Measurements from ENCODE around the gene YWHAG.
"Not testable (repeated sequence)": the region's sequence is repeated elsewhere in the genome, so short reads cannot be mapped to it uniquely, and the experiment has no call there.

Gene YWHAG

GRCh38 chr7:76381814-76382213 is 23.0 kb upstream of the YWHAG start:
- Histone ChIP-seq H3K9ac (ENCODE audit: low read depth in 1 of 2, low read length in 2 of 2) (no peak overlapping the region), H3K27me3 (ENCODE audit: control insufficient read depth in 1 of 2, insufficient read depth in 2 of 2, low read length in 2 of 2) (no peaks in the 10 kb centered on the region), H3K9me3 (ENCODE audit: control insufficient read depth in 1 of 2, low read length in 2 of 2) (no peaks in the 10 kb centered on the region), H3K36me3 (ENCODE audit: control insufficient read depth in 1 of 2, insufficient read depth in 2 of 2, low read length in 2 of 2) (no peaks in the 10 kb centered on the region), H3K4me3 (ENCODE audit: low read depth in 1 of 2, low read length in 2 of 2) (no peak overlapping the region), H3K4me1 (ENCODE audit: control insufficient read depth in 1 of 2, insufficient read depth in 2 of 2, low read length in 2 of 2) (peaks cover 7 to 10% of the 10 kb centered on the region in 2 donors), H3K27ac (ENCODE audit: low read depth, low read length) (no peak overlapping the region)

DNA sequence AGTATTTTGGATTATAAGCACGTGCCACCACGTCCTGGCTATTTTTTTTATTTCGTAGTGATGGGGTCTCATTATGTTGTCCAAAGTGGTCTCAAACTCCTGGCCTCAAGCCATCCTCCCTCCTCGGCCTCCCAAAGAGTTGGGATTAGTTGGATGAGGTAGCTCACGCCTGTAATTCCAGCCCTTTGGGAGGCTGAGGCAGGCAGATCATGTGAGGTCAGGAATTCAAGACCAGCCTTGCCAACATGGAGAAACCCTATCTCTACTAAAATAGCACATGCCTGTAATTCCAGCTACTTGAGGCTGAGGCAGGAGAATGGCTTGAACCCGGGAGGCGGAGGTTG is 21.8 kb upstream of the YWHAG start:
- Histone ChIP-seq H3K9me3 (ENCODE audit: control insufficient read depth in 1 of 2, low read length in 2 of 2) (no peaks in the 10 kb centered on the region), H3K36me3 (ENCODE audit: control insufficient read depth in 1 of 2, insufficient read depth in 2 of 2, low read length in 2 of 2) (no peaks in the 10 kb centered on the region), H3K9ac (ENCODE audit: low read depth in 1 of 2, low read length in 2 of 2) (peak overlapping the region in 1 of 2 donors; percentile 79), H3K4me3 (ENCODE audit: low read depth in 1 of 2, low read length in 2 of 2) (peak overlapping the region; percentile 63 to 73), H3K4me1 (ENCODE audit: control insufficient read depth in 1 of 2, insufficient read depth in 2 of 2, low read length in 2 of 2) (peaks cover 7 to 10% of the 10 kb centered on the region in 2 donors), H3K27ac (ENCODE audit: low read depth, low read length) (peak overlapping the region; percentile 69), H3K27me3 (ENCODE audit: control insufficient read depth in 1 of 2, insufficient read depth in 2 of 2, low read length in 2 of 2) (no peaks in the 10 kb centered on the region)

- Histone ChIP-seq H3K4me3 (ENCODE audit: low read depth in 1 of 2, low read length in 2 of 2) (no peak overlapping the region), H3K27ac (ENCODE audit: low read depth, low read length) (no peak overlapping the region), H3K36me3 (ENCODE audit: control insufficient read depth in 1 of 2, insufficient read depth in 2 of 2, low read length in 2 of 2) (no peaks in the 10 kb centered on the region), H3K4me1 (ENCODE audit: control insufficient read depth in 1 of 2, insufficient read depth in 2 of 2, low read length in 2 of 2) (peaks cover 7 to 10% of the 10 kb centered on the region in 2 donors), H3K9ac (ENCODE audit: low read depth in 1 of 2, low read length in 2 of 2) (no peak overlapping the region), H3K9me3 (ENCODE audit: control insufficient read depth in 1 of 2, low read length in 2 of 2) (no peaks in the 10 kb centered on the region), H3K27me3 (ENCODE audit: control insufficient read depth in 1 of 2, insufficient read depth in 2 of 2, low read length in 2 of 2) (no peaks in the 10 kb centered on the region)
Observed at GRCh38 chr7:76377186-76377918, 18.6 kb upstream of the YWHAG start.

- H3K9me3 ChIP-seq (ENCODE audit: control insufficient read depth in 1 of 2, low read length in 2 of 2) = no peaks in the 10 kb centered on the region
- H3K27ac ChIP-seq (ENCODE audit: low read depth, low read length) = no peak overlapping the region
- no peaks in the 10 kb centered on the region for H3K27me3 ChIP-seq (ENCODE audit: control insufficient read depth in 1 of 2, insufficient read depth in 2 of 2, low read length in 2 of 2)
- H3K9ac ChIP-seq (ENCODE audit: low read depth in 1 of 2, low read length in 2 of 2) = no peak overlapping the region
- no peaks in the 10 kb centered on the region for H3K36me3 ChIP-seq (ENCODE audit: control insufficient read depth in 1 of 2, insufficient read depth in 2 of 2, low read length in 2 of 2)
- peaks cover 4 to 7% of the 10 kb centered on the region in 2 donors for H3K4me1 ChIP-seq (ENCODE audit: control insufficient read depth in 1 of 2, insufficient read depth in 2 of 2, low read length in 2 of 2)
- H3K4me3 ChIP-seq (ENCODE audit: low read depth in 1 of 2, low read length in 2 of 2) = no peak overlapping the region
Observed at GRCh38 chr7:76375251-76375650, 16.5 kb upstream of the YWHAG start.

DNA sequence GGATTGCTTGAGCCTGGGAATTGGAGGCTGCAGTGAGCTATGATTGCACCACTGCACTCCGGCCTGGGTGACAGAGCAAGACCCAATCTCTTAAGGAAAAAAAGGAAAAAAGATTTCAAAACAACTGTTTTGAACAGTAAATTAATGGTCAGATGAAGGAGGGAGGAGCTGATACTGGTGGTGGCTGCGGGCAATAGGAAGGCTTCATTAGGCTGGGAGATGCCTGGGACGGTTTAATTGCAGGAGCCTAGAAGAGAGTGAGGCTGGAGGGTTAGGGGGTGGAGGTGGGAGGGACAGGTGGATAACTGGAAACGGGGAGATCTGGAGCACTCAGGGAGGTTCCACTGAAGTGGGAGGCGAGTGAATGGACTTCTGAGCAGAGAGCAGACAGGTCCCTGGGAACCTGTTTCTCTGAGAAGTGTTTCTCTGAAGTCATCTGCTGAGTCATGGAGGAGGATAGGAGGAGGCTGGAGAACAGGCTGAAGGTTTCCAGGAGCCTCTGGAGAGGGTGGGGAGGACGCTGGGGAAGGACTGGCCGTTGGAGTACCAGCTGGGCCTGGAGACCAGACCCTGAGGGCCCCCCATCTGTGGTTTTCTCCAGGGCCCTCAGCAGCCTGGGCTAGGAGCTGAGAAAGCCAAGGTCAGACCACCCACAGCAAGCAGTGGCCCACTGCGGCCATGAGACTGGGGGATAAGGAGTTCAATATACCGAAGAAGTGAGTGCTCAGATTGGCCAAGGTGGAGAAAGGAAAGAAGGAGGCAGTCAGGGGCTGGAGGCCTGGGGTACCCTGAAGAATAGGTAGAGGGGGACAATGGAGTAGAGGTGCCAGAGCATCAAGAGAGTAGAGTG is 14.4 kb upstream of the YWHAG start:
- Histone ChIP-seq H3K9me3 (ENCODE audit: control insufficient read depth in 1 of 2, low read length in 2 of 2) (no peaks in the 10 kb centered on the region), H3K4me1 (ENCODE audit: control insufficient read depth in 1 of 2, insufficient read depth in 2 of 2, low read length in 2 of 2) (peaks cover 0 to 3% of the 10 kb centered on the region in 2 donors), H3K27ac (ENCODE audit: low read depth, low read length) (no peak overlapping the region), H3K36me3 (ENCODE audit: control insufficient read depth in 1 of 2, insufficient read depth in 2 of 2, low read length in 2 of 2) (no peaks in the 10 kb centered on the region), H3K9ac (ENCODE audit: low read depth in 1 of 2, low read length in 2 of 2) (no peak overlapping the region), H3K27me3 (ENCODE audit: control insufficient read depth in 1 of 2, insufficient read depth in 2 of 2, low read length in 2 of 2) (no peaks in the 10 kb centered on the region), H3K4me3 (ENCODE audit: low read depth in 1 of 2, low read length in 2 of 2) (no peak overlapping the region)

GRCh38 chr7:76371396-76371795 is 12.6 kb upstream of the YWHAG start:
- H3K9me3 ChIP-seq (ENCODE audit: control insufficient read depth in 1 of 2, low read length in 2 of 2) = no peaks in the 10 kb centered on the region
- H3K27ac ChIP-seq (ENCODE audit: low read depth, low read length) = no peak overlapping the region
- H3K9ac ChIP-seq (ENCODE audit: low read depth in 1 of 2, low read length in 2 of 2) = no peak overlapping the region
- no peaks in the 10 kb centered on the region for H3K4me1 ChIP-seq (ENCODE audit: control insufficient read depth in 1 of 2, insufficient read depth in 2 of 2, low read length in 2 of 2)
- H3K27me3 ChIP-seq (ENCODE audit: control insufficient read depth in 1 of 2, insufficient read depth in 2 of 2, low read length in 2 of 2) = no peaks in the 10 kb centered on the region
- no peaks in the 10 kb centered on the region for H3K36me3 ChIP-seq (ENCODE audit: control insufficient read depth in 1 of 2, insufficient read depth in 2 of 2, low read length in 2 of 2)
- H3K4me3 ChIP-seq (ENCODE audit: low read depth in 1 of 2, low read length in 2 of 2) = no peak overlapping the region

DNA sequence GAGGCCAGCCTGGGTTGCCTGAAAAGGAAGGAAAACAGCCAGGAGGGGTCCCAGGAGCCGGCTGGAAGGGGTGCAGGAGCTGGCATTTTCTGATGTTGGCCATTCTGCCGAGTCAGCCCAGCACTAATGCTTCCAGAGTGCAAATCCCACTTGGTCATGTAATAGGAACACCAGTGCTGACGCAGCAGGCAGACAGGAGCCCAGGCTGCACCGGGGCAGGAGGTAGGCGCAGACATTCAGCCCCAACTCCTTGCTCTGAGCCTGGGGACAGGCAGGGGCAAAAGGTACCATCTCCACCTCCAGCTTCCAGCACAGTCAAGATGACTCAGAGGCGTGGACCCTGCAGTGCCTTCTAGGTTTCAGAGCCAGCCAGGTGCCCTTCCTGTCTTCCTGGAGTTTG is 10.2 kb upstream of the YWHAG start:
- no peaks in the 10 kb centered on the region for H3K9me3 ChIP-seq (ENCODE audit: control insufficient read depth in 1 of 2, low read length in 2 of 2)
- H3K4me1 ChIP-seq (ENCODE audit: control insufficient read depth in 1 of 2, insufficient read depth in 2 of 2, low read length in 2 of 2) = peaks cover 9 to 12% of the 10 kb centered on the region in 2 donors
- no peak overlapping the region for H3K27ac ChIP-seq (ENCODE audit: low read depth, low read length)
- no peaks in the 10 kb centered on the region for H3K36me3 ChIP-seq (ENCODE audit: control insufficient read depth in 1 of 2, insufficient read depth in 2 of 2, low read length in 2 of 2)
- H3K4me3 ChIP-seq (ENCODE audit: low read depth in 1 of 2, low read length in 2 of 2) = no peak overlapping the region
- no peaks in the 10 kb centered on the region for H3K27me3 ChIP-seq (ENCODE audit: control insufficient read depth in 1 of 2, insufficient read depth in 2 of 2, low read length in 2 of 2)
- H3K9ac ChIP-seq (ENCODE audit: low read depth in 1 of 2, low read length in 2 of 2) = no peak overlapping the region

DNA sequence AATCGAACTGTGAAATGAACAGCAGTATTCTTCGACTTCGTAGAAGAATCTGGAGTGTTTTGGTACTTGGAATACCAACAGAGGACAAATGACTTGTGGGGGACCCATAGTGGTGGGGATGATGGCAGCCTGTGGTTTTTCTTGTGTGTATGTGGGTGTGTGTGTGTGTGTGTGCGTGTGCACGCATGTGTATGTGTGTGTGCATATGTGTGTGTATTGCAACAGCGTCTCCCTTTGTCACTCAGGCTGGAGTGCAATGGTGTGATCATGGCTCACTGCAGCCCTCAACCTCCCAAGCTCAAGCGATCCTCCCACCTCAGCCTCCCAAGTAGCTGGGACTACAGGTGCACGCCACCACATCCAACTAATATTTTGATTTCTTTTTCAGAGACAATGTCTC is 9.4 kb upstream of the YWHAG start:
- H3K36me3 ChIP-seq (ENCODE audit: control insufficient read depth in 1 of 2, insufficient read depth in 2 of 2, low read length in 2 of 2) = no peaks in the 10 kb centered on the region
- no peak overlapping the region for H3K4me3 ChIP-seq (ENCODE audit: low read depth in 1 of 2, low read length in 2 of 2)
- no peak overlapping the region for H3K9ac ChIP-seq (ENCODE audit: low read depth in 1 of 2, low read length in 2 of 2)
- no peaks in the 10 kb centered on the region for H3K9me3 ChIP-seq (ENCODE audit: control insufficient read depth in 1 of 2, low read length in 2 of 2)
- peaks cover 10 to 14% of the 10 kb centered on the region in 2 donors for H3K4me1 ChIP-seq (ENCODE audit: control insufficient read depth in 1 of 2, insufficient read depth in 2 of 2, low read length in 2 of 2)
- no peaks in the 10 kb centered on the region for H3K27me3 ChIP-seq (ENCODE audit: control insufficient read depth in 1 of 2, insufficient read depth in 2 of 2, low read length in 2 of 2)
- no peak overlapping the region for H3K27ac ChIP-seq (ENCODE audit: low read depth, low read length)

DNA sequence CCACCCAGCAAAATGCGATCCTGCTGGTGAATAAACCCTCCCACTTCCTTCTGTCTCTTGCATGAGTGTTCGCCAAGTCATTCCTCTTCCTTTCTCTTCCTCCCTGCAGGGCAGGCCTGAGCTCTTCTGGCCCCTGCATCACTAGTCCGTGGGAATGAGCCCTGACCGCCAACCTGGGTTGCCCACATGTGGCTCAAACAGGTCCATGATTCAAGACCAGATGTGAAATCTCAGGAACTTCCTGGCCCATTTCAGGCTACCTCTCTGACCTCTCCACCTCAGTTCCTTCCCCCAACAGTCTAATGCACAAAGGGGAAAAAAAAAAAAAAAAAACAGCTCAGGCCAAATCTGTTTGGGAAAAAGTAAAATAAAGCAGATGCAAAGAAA is 5.4 kb upstream of the YWHAG start:
- peak overlapping the region; percentile 2 to 21 for H3K9ac ChIP-seq (ENCODE audit: low read depth in 1 of 2, low read length in 2 of 2)
- peak overlapping the region; percentile 41 for H3K27ac ChIP-seq (ENCODE audit: low read depth, low read length)

DNA sequence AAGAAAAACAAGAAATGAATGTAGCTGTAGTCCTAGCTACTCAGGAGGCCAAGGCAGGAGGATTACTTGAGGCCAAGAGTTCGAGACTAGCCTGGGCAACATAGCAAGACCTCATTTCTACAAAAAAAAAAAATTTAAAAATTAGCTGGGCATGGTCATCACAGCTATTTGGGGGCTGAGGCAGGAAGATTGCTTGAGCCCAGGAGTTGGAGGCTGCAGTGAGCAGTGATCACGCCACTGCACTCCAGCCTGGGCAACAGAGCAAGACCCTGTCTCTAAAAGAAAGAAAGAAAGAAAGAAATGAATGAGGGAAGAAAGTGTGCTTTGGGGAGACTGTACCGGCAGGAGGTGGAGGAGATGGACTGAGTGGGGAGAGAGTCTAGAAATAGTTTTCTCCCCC is 5.0 kb upstream of the YWHAG start:
- not testable (repeated sequence) for H3K27me3 ChIP-seq (ENCODE audit: control insufficient read depth in 1 of 2, insufficient read depth in 2 of 2, low read length in 2 of 2); H3K4me3 ChIP-seq (ENCODE audit: low read depth in 1 of 2, low read length in 2 of 2); H3K9ac ChIP-seq (ENCODE audit: low read depth in 1 of 2, low read length in 2 of 2); H3K9me3 ChIP-seq (ENCODE audit: control insufficient read depth in 1 of 2, low read length in 2 of 2); H3K36me3 ChIP-seq (ENCODE audit: control insufficient read depth in 1 of 2, insufficient read depth in 2 of 2, low read length in 2 of 2)
- H3K27ac ChIP-seq (ENCODE audit: low read depth, low read length) = peak overlapping the region; percentile 41
- H3K4me1 ChIP-seq (ENCODE audit: control insufficient read depth in 1 of 2, insufficient read depth in 2 of 2, low read length in 2 of 2) = peaks cover 15 to 17% of the 10 kb centered on the region in 2 donors

More for the DNA sequence above, 5.4 kb upstream of the YWHAG start:
- Histone ChIP-seq H3K9me3 (ENCODE audit: control insufficient read depth in 1 of 2, low read length in 2 of 2) (no peaks in the 10 kb centered on the region), H3K4me1 (ENCODE audit: control insufficient read depth in 1 of 2, insufficient read depth in 2 of 2, low read length in 2 of 2) (peaks cover 15 to 17% of the 10 kb centered on the region in 2 donors), H3K36me3 (ENCODE audit: control insufficient read depth in 1 of 2, insufficient read depth in 2 of 2, low read length in 2 of 2) (no peaks in the 10 kb centered on the region), H3K27me3 (ENCODE audit: control insufficient read depth in 1 of 2, insufficient read depth in 2 of 2, low read length in 2 of 2) (no peaks in the 10 kb centered on the region), H3K4me3 (ENCODE audit: low read depth in 1 of 2, low read length in 2 of 2) (peak overlapping the region; percentile 26 to 36)
